ENCODE data around the gene CNTN1.

Gene CNTN1

GRCh38 chr12:40959041-40959440 is 266.8 kb downstream of the CNTN1 start:
- no peak for DNase-seq (ENCODE audit: low read depth in 2 of 2)

- DNase-seq (ENCODE audit: low read depth in 2 of 2): no peak
Measured at GRCh38 chr12:40963751-40964150, 271.5 kb downstream of the CNTN1 start.

DNA sequence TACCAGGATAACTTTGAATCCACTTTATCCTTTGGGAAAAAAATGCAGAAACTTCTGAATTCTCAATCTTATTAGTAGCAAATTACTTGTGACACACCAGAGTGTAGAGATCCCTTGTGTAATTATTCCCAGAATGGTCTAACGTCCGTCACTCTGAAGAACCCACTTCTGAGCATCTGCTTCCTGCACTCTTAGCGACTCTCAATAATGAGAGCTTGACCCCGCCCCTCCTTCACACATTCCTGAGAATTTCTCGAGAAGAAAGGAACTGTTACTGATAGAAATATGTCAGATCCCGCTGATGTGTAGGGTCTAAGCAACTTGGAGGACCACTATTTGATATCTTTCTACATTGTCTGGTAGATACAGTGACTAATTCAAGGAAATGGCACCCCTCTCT is 277.6 kb downstream of the CNTN1 start:
- no peak for DNase-seq (ENCODE audit: low read depth in 2 of 2)

DNA sequence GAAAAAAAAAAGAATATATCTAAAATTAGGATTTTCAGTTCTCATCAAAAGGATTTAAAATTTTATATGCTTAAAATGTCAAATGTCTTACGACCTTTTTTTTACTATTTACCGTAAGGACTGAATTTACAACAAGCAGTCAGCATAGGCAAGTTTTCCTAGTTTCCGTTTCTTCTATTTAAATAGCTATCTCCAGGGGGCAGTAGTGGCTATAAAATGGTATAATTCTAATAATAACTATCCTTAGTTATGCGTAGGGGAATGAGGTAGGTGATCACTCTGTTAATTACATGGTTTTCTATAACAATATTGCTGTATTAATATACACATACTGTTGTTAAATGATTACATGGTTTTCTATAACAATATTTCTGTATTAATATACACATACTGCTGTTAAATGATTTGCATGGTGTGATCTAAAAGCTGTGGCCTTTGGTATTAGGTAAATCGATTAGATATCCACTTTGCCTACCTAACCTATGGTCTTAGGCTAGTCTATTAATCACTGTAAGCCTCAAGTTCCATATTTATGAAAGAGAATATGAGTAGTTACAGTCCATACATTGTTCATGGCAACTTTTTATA is 278.2 kb downstream of the CNTN1 start:
- DNase-seq (ENCODE audit: low read depth in 2 of 2): no peak

DNA sequence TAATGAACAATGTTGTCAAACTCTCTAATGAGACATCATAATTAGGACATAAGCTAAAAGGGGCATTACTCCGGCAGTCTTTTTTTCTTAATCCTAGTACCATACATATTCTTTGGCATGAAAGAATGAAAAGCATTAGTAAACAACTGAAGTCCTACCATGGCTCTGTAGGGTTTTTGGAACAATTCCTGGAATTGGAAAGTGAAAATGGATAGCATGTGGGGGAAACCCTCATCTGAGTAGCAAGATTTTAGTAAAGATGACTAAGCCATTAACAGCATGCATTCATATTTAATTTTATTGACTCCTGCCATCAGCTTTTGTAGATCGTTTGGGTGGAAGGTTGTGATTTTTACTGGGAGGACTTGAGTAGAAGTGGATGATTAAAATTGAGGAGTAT is 279.7 kb downstream of the CNTN1 start:
- DNase-seq (ENCODE audit: low read depth in 2 of 2): no peak

DNA sequence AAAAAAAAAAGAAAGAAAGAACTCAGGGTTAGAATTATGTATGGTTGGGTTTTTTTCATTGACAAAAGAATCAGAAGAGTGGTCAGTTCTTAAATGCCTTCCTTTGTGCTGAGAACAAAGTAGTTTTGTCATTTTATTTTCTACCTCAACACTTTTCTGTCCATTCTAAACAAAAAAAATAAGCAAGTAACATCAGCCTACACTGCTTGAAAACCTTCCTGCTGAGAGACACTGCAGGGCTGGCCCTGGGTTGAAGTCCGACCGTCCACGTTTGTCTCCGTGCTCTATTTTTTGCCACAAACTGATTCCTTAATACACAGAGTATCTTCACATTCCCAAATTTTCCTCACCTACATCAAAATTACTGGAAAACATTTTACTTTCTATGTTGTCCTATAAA is 284.3 kb downstream of the CNTN1 start:
- DNase-seq (ENCODE audit: low read depth in 2 of 2): no peak

GRCh38 chr12:40980427-40980961 is 288.3 kb downstream of the CNTN1 start:
- no peak for DNase-seq (ENCODE audit: low read depth in 2 of 2)

DNA sequence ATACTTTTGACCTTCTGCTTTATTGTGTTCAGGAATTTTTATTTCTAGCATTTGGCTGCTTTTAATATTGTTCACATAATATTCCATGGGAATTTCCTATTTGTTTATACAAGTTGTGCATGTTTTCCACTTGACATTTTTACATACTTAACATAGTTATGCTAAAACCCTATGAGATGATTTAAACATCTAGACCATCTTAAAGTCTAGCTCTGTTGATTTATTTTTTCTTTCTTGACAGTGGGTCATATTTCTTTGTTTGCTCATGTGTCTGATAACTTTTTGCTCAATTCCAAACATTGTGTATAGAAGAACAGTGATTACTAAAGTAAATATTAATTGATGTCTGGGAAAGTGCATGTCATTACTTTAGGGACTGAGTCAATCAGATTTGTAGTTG is 293.8 kb downstream of the CNTN1 start:
- no peak for DNase-seq (ENCODE audit: low read depth in 2 of 2)

- no peak for DNase-seq (ENCODE audit: low read depth in 2 of 2)
Measured at GRCh38 chr12:40988355-40988754, 296.1 kb downstream of the CNTN1 start.

- DNase-seq (ENCODE audit: low read depth in 2 of 2): no peak
Measured at GRCh38 chr12:40988824-40989223, 296.6 kb downstream of the CNTN1 start.

DNA sequence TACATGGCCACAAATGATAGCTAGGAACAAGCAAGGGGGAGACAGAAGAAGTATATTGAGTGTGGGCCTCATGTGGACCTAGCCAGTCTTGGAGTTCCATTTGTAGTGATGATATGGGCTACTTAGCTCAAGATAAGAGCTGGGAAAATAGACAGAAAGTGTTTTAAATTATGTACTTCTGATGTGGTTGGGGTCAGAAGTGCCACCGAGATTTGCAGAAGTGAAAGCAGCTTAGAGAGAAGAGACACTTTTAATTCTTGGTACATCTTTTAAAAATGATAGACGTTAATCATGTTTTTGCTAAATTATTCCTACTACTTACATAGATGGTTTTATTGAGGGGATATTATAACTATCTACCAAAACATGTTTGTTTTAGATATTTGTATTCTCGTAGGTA is 297.5 kb downstream of the CNTN1 start:
- no peak for DNase-seq (ENCODE audit: low read depth in 2 of 2)

- no peak for DNase-seq (ENCODE audit: low read depth in 2 of 2)
Measured at GRCh38 chr12:40992158-40992557, 299.9 kb downstream of the CNTN1 start.

DNA sequence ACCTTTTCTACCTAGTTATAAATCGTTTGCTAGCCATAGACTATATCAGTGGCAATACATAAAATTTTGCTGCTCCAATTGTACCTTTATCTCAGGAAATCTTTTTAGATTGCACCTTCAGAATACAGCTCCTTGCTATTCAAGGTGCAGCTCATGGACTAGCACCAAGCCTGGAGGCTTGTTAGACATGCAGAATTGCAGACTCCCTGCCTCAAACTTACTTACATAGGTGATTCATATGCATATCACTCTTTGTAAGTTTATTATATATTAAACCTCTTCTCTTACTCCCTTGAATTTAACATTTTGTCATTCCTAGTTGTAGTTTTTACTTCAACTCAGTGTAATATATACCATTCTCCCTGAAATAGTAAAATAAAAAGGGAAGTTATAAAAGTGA is 300.4 kb downstream of the CNTN1 start:
- no peak for DNase-seq (ENCODE audit: low read depth in 2 of 2)

GRCh38 chr12:40993158-40993557 is 300.9 kb downstream of the CNTN1 start:
- no peak for DNase-seq (ENCODE audit: low read depth in 2 of 2)

GRCh38 chr12:40996091-40996490 is 303.9 kb downstream of the CNTN1 start:
- no peak for DNase-seq (ENCODE audit: low read depth in 2 of 2)

- DNase-seq (ENCODE audit: low read depth in 2 of 2): no peak
Measured at GRCh38 chr12:40999210-40999609, 307.0 kb downstream of the CNTN1 start.

DNA sequence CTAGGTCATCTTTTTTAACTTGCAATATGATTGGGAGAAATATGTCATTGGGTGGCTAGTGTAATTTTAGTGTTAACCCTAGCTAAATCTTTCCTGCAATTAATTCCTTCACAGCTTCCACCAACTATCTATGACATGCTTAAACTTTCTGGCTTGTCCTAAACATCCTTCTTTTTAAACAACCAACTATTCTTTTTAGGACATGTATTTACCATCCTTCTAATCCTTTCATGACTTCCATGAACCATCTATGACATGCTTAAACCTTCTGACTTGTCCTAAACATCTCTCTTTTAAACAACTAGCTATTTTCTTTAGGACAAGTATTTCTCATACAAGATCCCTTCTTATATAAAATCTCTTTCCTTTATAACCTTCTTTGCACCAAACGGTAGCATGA is 316.2 kb downstream of the CNTN1 start:
- DNase-seq (ENCODE audit: low read depth in 2 of 2): no peak

DNA sequence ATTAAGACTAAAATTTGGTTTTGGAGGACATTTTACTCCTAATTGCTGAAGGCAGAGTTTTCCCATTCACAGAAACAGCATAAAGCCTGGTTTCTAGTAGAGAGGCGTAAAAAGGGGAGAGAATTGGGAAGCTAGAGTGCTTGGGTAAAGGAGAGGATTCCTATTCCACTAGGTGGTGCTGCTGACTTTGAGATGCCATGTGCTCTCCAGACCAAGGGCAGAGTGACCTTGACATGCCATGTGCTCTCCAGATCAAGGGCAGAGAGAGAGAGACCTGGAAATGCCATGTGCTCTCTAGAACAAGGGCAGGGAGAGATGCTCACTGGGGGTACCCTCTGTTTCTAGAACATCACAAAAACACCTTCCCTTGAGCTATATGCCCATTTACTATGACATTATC is 319.7 kb downstream of the CNTN1 start:
- DNase-seq (ENCODE audit: low read depth in 2 of 2): no peak

GRCh38 chr12:41013881-41014642 is 321.8 kb downstream of the CNTN1 start:
- no peak for DNase-seq (ENCODE audit: low read depth in 2 of 2)

DNA sequence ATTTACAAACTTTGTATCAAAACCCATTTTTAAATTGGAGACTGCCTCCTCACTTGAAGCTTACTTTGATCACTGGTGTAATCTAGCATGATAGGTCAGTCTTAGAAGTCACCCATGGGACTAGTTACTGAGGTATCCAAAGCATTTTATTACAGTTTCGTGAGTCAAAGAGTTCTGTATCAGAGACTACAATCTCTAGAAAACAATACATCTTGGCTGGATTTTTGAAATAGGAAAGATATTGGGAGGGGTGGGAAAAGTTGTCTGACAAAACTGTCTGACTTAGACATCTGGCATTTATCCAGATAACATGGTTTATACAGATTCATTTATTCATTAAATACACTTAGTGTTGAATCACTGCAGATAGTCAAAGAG is 322.4 kb downstream of the CNTN1 start:
- no peak for DNase-seq (ENCODE audit: low read depth in 2 of 2)

DNA sequence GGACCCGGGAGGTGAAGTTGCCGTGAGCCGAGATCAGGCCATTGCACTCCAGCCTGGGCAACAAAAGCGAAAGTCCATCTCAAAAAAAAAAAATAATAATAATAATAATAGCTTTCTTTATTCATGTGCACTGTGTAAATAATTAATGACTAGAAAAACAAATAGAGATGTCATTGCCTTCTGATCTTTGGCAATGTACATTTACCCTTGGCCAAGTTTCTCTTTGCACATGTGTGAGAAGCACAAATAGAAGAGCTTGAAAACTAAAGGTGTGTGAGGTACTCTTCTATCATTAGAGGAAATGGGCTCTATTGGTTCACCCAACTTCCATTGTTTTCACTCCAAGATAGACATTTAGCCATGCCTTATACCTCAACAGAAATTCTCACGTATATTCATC is 325.8 kb downstream of the CNTN1 start:
- no peak for DNase-seq (ENCODE audit: low read depth in 2 of 2)

GRCh38 chr12:41019461-41019860 is 327.2 kb downstream of the CNTN1 start:
- no peak for DNase-seq (ENCODE audit: low read depth in 2 of 2)

DNA sequence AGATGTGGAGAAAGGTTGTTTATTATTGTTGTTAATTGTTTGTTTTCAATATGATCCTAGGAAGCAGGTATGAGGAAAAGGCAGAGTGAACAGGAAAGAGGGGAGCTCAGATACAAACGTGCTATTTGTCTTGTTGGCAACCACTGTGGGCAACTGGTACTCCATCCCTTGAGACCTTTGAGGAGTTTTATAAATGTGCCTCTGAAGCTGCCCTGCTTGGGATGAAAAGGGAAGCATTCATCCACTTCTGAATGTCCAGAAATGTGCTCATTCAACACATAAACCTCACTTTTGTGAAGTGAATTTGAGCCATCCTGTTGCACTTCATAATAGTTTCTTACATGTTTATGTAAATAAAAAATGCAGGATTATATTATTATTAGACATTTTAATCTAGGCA is 331.6 kb downstream of the CNTN1 start:
- no peak for DNase-seq (ENCODE audit: low read depth in 2 of 2)

DNA sequence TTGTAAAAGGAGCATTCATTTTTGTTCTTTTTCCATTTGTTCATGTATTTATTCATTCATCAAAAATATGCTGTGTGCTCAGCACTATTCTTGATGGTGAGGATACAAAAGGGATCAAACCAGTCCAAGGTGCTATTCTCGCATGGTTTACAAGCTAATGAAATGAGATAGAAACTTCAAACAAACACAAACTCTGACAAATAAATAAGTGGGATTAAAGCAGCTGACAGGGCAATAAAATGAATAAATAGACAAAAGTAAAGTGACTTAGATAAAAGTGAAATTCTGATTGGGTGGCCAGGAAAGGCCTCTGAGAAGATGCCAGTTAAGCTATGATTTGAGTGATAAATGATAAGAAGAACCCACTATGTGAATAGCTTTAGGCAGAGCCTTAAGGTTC is 333.9 kb downstream of the CNTN1 start:
- DNase-seq (ENCODE audit: low read depth in 2 of 2): no peak

Data from stimulated activated CD4-positive, alpha-beta T cell treated with anti-CD3 and anti-CD28 coated beads, Interleukin-15, amount 100 ng/mL, for 48 hours (primary cell).